Lower lobe of right lung (tissue), 2 donors: ENCODE data around the gene MT1HL1. TPM values are rescaled to one million over a fixed set of nuclear protein-coding genes. Genes with fewer than 3 reads are reported as not detected.
"Not testable (repeated sequence)": the region's sequence is repeated elsewhere in the genome, so short reads cannot be mapped to it uniquely, and the experiment has no call there.

Source experiments
- ATAC-seq, 2 donors: fragments of 200-7000 bp; cut with Tn5 transposase; one replicate each; pipeline ENCODE4 v1.9.1; 2020 to 2022; ENCODE audit warnings: mild to moderate bottlenecking in 2 of 2, moderate library complexity in 2 of 2
- DNase-seq: peaks from one replicate; pipeline ENCODE4 v3.0.0-alpha.2; 2020
- H3K27ac ChIP-seq: fragments of 200-600 bp; one replicate; pipeline ENCODE4 v1.8.0; 2022
- H3K27me3 ChIP-seq: fragments of 200-600 bp; one replicate; pipeline ENCODE4 v1.8.0; 2022; ENCODE audit warnings: low read depth
- H3K36me3 ChIP-seq: fragments of 200-600 bp; one replicate; pipeline ENCODE4 v1.8.0; 2022; ENCODE audit warnings: mild to moderate bottlenecking
- H3K4me1 ChIP-seq: fragments of 200-600 bp; one replicate; pipeline ENCODE4 v1.8.0; 2022
- H3K4me3 ChIP-seq: fragments of 200-600 bp; one replicate; pipeline ENCODE4 v1.8.0; 2022; ENCODE audit warnings: mild to moderate bottlenecking
- H3K9me3 ChIP-seq: fragments of 200-600 bp; one replicate; pipeline ENCODE4 v1.8.0; 2022
- CTCF ChIP-seq: fragments of 200-600 bp; IDR thresholded peaks from one replicate; pipeline ENCODE4 v1.8.0; 2022; ENCODE audit warnings: antibody characterized with exemption, mild to moderate bottlenecking
- intact Hi-C: fragments of 100-400 bp; cut with DNase I; formaldehyde crosslinking; loops from one replicate; pipeline ENCODE4 v1.11.0; 2022
- total RNA-seq: library from RNA; stranded (reverse); fragmentation: NEBNext Ultra II Directional; extraction: Animal tissue kit (Norgen Biotek cat#: 25700); gene quantifications from one replicate; pipeline ENCODE4 v1.2.1, GENCODE V29; 2021
- donor health status: DM: no; HTN: yes; CAD: no; lungs with severe emphysema.

Gene MT1HL1
- total RNA-seq, 1 donor from 2014 or later, result not detected

DNA sequence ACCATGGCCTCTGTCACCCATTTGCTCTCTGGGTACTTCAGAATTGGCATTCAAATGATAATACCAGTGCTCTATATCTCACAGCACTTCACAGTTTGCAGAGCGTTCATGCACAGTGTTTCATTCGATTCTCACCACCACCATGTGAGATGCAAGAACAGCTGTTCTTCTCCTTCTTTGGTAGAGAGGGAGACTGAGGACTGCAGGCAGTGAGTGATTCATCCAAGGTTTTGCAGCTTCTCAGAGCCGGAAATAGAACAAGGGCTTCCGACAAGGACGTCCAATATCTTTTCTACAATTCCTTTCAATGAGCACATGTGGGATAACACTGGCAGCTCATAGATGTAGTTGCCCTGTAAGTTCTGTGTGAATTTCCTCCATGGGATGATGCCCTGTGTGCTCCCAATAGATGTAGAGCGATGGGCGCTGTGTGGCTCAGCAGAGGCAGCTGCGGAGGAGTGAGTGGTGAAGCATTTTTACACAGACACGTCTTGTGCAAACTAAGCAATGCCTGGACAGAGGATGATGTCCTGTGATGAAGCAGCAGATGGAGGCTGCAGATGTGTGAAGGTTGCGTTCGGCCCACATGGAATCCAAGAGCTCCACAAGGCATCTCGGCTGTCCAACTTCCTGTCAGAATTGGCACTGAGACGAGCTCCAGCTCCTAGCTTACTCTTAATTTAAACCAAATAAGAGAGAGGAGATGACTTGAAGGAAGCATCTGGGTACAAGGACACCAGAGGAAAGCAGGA, 24.9 kb downstream of the MT1HL1 start:
- no peaks in the 10 kb centered on the region for H3K27me3 ChIP-seq
- H3K36me3 ChIP-seq, result no peaks in the 10 kb centered on the region
- no peak overlapping the region for H3K27ac ChIP-seq
- TF ChIP-seq CTCF, result no peak
- no peak for ATAC-seq
- no peaks in the 10 kb centered on the region for H3K9me3 ChIP-seq
- intact Hi-C loops, result no loop called here
- no peak overlapping the region for H3K4me3 ChIP-seq
- DNase-seq, result no peak
- H3K4me1 ChIP-seq, result no peaks in the 10 kb centered on the region

GRCh38 chr1:236978740-236979139, 25.5 kb downstream of the MT1HL1 start:
- no peak for TF ChIP-seq CTCF
- ATAC-seq, result no peak
- H3K9me3 ChIP-seq, result no peaks in the 10 kb centered on the region
- no peak overlapping the region for H3K27ac ChIP-seq
- no peaks in the 10 kb centered on the region for H3K27me3 ChIP-seq
- intact Hi-C loops, result no loop called here
- H3K36me3 ChIP-seq, result no peaks in the 10 kb centered on the region
- no peaks in the 10 kb centered on the region for H3K4me1 ChIP-seq
- no peak for DNase-seq
- no peak overlapping the region for H3K4me3 ChIP-seq

GRCh38 chr1:236975461-236975860, 28.8 kb downstream of the MT1HL1 start:
- no peaks in the 10 kb centered on the region for H3K9me3 ChIP-seq
- no peak for DNase-seq

DNA sequence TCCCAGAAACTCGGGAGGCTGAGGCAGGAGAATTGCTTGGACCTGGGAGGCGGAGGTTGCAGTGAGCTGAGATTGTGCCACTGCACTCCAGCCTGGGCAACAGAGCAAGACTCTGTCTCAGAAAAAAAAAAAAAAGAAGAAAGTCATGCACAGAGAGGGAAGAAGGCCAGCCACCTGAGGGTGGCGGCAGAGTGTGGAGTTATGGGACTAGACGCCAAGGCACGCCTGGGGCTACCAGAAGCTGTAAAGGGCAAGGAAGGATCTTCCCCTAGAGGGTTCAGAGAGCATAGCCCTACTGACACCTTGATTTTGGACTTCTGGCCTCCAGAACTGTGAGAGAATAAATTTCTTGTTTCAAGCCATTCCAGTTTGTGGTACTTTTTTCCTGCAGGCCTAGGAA, 30.2 kb downstream of the MT1HL1 start:
- intact Hi-C loops, H3K27me3 ChIP-seq, DNase-seq, H3K27ac ChIP-seq, H3K9me3 ChIP-seq, H3K36me3 ChIP-seq, ATAC-seq, H3K4me3 ChIP-seq, H3K4me1 ChIP-seq: not testable (repeated sequence)

More at GRCh38 chr1:236975461-236975860, 28.8 kb downstream of the MT1HL1 start:
- Histone ChIP-seq H3K27ac (no peak overlapping the region), H3K4me1 (no peaks in the 10 kb centered on the region), H3K36me3 (no peaks in the 10 kb centered on the region), H3K4me3 (no peak overlapping the region), H3K27me3 (no peaks in the 10 kb centered on the region)
- ATAC-seq, result no peak
- intact Hi-C loops, result no loop called here
- TF ChIP-seq CTCF, result no peak

GRCh38 chr1:236966636-236967035, 37.6 kb downstream of the MT1HL1 start:
- no peak for ATAC-seq
- Histone ChIP-seq H3K4me1 (no peaks in the 10 kb centered on the region), H3K27ac (no peak overlapping the region), H3K4me3 (no peak overlapping the region), H3K27me3 (no peaks in the 10 kb centered on the region), H3K36me3 (no peaks in the 10 kb centered on the region), H3K9me3 (no peaks in the 10 kb centered on the region)
- TF ChIP-seq CTCF, result no peak
- intact Hi-C loops, result no loop called here
- DNase-seq, result no peak

DNA sequence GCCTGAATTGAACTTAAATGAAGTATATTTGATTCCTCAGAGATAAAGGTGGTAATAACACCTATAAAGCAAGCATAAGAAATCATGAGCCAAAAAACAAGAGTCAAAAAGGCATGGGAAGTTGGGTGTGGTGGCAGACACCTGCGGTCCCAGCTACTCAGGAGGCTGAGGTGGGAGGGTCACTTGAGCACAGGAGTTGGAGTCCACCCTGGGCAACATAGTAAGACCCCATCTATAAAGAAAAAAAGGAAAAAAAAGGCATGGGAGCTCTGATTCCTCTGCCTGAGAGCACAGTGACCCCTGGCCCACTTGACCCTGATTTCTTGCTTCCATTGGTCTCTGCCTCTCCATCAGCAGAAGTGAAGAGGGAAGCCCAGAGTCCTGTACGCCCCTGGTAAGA, 40.3 kb downstream of the MT1HL1 start:
- intact Hi-C loops, result no loop called here
- TF ChIP-seq CTCF, result no peak
- ATAC-seq (no peak), DNase-seq (no peak)
- no peak overlapping the region for H3K27ac ChIP-seq
- H3K4me1 ChIP-seq, result no peaks in the 10 kb centered on the region
- H3K36me3 ChIP-seq, result no peaks in the 10 kb centered on the region
- H3K27me3 ChIP-seq, result no peaks in the 10 kb centered on the region
- H3K4me3 ChIP-seq, result no peak overlapping the region
- H3K9me3 ChIP-seq, result no peaks in the 10 kb centered on the region
